ENCODE data around the gene MEP1B.

MEP1B gene

GRCh38 chr18:32209685-32210445, 20.0 kb downstream of the MEP1B start (continued):
- TF ChIP-seq ZBTB10 (tag by site-specific recombination; IDR thresholded peaks at IDR 0.05) = no peak

- no peak for TF ChIP-seq ZNF324 (tag by site-specific recombination; IDR thresholded peaks at IDR 0.05)
- TF ChIP-seq ZNF660 (tag by site-specific recombination; IDR thresholded peaks at IDR 0.05) = peak; percentile 30; the same call in 1 of the 2 replicates
- TF ChIP-seq ZBTB20 (tag by site-specific recombination; IDR thresholded peaks at IDR 0.05) = no peak
- ChIA-PET CTCF (no interaction called here), POLR2A (no interaction called here)
Observed at GRCh38 chr18:32213693-32214092, 23.9 kb downstream of the MEP1B start.

GRCh38 chr18:32216390-32216789, 26.6 kb downstream of the MEP1B start:
- CTCF ChIA-PET = no interaction called here
- TF ChIP-seq ZSCAN18 (tag by site-specific recombination; IDR thresholded peaks at IDR 0.05) = no peak
- TF ChIP-seq ZBTB44 (tag by site-specific recombination; IDR thresholded peaks at IDR 0.05) = no peak
- no peak for TF ChIP-seq KLF16 (tag by site-specific recombination; IDR thresholded peaks at IDR 0.05)
- no peak for TF ChIP-seq ZNF473 (tag by site-specific recombination; IDR thresholded peaks at IDR 0.05)
- TF ChIP-seq ZNF37A (tag by site-specific recombination; IDR thresholded peaks at IDR 0.05) = no peak
- no peak for TF ChIP-seq ZNF311 (tag by site-specific recombination; IDR thresholded peaks at IDR 0.05; ENCODE audit: borderline replicate concordance)
- no peak for TF ChIP-seq SP3 (tag by site-specific recombination; IDR thresholded peaks at IDR 0.05)
- no peak for TF ChIP-seq KLF17 (tag by site-specific recombination; IDR thresholded peaks at IDR 0.05)
- TF ChIP-seq ZNF768 (tag by site-specific recombination; IDR thresholded peaks at IDR 0.05) = no peak
- TF ChIP-seq YY1 (tag by site-specific recombination; IDR thresholded peaks at IDR 0.05) = no peak
- TF ChIP-seq ZNF394 (tag by site-specific recombination; IDR thresholded peaks at IDR 0.05; ENCODE audit: borderline replicate concordance) = no peak
- TF ChIP-seq ZNF2 (tag by site-specific recombination; IDR thresholded peaks at IDR 0.05) = no peak
- TF ChIP-seq ZNF571 (tag by site-specific recombination; IDR thresholded peaks at IDR 0.05) = no peak
- Histone ChIP-seq H3K9me3 (ENCODE audit: control insufficient read depth, insufficient read depth, low read depth, low read length) (no peaks in the 10 kb centered on the region), H3K4me1 (ENCODE audit: control insufficient read depth, insufficient read depth, low read length) (no peaks in the 10 kb centered on the region), H3K27ac (ENCODE audit: extremely low read depth, low read depth, low read length) (no peak overlapping the region), H3K4me3 (ENCODE audit: low read depth, low read length) (no peak overlapping the region), H3K36me3 (ENCODE audit: control insufficient read depth in 2 of 2, insufficient read depth in 1 of 2, low read length in 2 of 2) (no peaks in the 10 kb centered on the region)
- POLR2A ChIA-PET = no interaction called here

More at GRCh38 chr18:32213693-32214092, 23.9 kb downstream of the MEP1B start:
- H3K36me3 ChIP-seq (ENCODE audit: control insufficient read depth in 2 of 2, insufficient read depth in 1 of 2, low read length in 2 of 2) = no peaks in the 10 kb centered on the region
- no peak overlapping the region for H3K27ac ChIP-seq (ENCODE audit: extremely low read depth, low read depth, low read length)
- peaks cover 11% of the 10 kb centered on the region for H3K4me1 ChIP-seq (ENCODE audit: control insufficient read depth, insufficient read depth, low read length)
- H3K4me3 ChIP-seq (ENCODE audit: low read depth, low read length) = no peak overlapping the region
- H3K9me3 ChIP-seq (ENCODE audit: control insufficient read depth, insufficient read depth, low read depth, low read length) = no peaks in the 10 kb centered on the region

All from HEK293 (cell line).